Activated CD4-positive, alpha-beta T cell treated with anti-CD3 and anti-CD28 coated beads for 24 hours (primary cell): ENCODE results near the gene COIL.
"Not testable (repeated sequence)": the region's sequence is repeated elsewhere in the genome, so short reads cannot be mapped to it uniquely, and the experiment has no call there.

Experiments used
- DNase-seq, 2 donors: peaks; one replicate each; pipeline ENCODE4 v3.0.0-alpha.2; 2020; ENCODE audit warnings: low read depth in 2 of 2

COIL gene

DNA sequence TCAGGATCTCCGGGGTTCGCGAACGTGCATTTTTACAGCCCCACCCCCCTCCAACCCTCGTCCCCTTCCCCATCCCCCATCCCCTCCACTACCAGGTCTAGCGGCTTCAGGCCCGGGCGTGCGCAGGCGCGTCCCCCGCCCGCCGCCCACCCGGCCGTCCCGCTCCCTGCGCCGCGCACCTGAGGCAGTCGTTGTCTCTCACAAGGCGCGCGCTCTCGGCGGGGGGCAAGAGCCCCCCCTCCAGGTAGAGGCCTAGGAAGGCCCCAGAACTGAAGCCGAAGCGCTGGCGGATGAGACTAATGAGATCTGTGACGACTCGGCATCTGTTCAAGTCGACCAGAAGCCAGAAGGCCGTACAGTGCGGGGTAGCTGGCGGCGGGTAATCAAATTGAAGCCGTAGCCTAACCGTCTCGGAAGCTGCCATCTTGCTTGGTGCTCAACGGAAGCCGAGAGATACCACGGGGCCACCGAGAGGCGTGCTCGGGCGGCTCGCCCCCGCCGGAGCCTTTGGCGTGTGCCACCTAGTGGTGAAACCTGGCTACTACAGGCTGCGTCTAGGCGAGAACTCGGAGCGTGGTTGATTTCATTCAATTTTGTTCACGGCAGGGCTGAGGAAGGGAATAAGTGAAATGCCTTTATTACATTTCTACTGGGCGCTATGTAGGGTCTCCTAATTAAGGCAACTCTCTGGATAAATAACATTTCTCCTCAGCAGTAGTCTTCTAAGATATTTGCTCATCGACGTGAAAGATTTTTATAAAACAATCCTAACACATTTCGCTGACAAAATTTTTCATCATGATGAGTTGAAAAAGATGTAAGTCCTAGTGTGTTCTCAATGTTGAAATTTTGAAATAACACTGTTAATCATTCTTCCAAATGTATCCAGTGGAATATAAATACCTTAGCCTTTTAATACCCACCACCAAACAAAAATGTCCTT lies at the start of gene COIL:
TSS of gene COIL (minus strand) at position 455 of the 943 bp plus-strand sequence. CDS start at position 424, 31 bp downstream.
- DNase-seq, result peak; percentile 92 to 93

DNA sequence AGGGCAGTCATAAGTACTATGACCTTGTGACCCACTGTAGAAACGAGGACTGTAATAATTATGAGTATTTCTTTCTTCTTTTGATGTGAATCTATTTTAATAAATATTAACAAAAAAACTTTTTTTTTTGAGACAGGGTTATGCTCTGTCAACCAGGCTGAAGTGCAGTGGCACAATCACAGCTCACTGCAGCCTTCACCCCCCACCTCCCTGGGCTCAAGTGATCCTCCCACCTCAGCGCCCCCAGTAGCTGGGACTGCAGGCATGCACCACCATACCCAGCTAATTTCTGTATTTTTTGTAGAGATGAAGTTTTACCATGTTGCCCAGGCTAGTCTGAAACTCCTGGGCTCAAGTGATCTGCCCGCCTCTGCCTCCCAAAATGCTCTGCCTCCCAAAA lies 49.6 kb upstream of the COIL start:
- no peak for DNase-seq

DNA sequence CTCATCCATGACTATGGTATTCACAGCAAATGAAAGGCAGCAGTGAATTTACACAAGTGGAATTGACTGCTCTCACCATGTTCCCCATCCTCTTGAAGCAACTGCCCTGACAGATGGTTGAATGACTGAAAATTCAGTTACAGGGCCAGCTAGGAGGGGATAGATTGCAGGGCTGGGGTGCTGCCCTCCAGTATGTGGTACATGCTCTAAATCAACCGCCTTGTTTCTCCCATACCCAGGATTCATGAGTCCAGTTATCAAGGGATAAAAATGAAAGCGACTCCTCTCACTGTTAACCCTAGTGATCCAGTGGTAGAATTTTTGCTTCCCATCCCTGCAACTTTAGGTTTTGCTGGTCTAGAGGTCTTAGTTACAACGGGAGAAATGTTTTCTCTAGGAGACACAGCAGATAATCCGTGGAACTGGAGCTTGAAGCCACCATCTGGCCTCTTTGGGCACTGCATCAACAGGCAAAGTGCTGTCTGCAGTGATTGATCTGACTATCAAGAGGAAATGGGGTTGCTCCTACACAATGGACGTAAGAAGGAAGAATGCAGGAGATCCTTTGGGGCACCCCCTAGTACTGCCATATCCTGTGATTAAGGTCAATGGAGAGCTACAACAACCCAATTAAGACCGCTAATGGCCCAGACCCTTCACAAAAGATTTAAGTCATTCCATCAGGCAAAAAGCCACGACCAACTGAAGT lies 49.0 kb upstream of the COIL start:
- DNase-seq, result peak; percentile 18 to 43

GRCh38 chr17:57008958-57009357 lies 48.1 kb upstream of the COIL start:
- DNase-seq, result no peak

GRCh38 chr17:57006040-57006439 lies 45.2 kb upstream of the COIL start:
- DNase-seq, result no peak

DNA sequence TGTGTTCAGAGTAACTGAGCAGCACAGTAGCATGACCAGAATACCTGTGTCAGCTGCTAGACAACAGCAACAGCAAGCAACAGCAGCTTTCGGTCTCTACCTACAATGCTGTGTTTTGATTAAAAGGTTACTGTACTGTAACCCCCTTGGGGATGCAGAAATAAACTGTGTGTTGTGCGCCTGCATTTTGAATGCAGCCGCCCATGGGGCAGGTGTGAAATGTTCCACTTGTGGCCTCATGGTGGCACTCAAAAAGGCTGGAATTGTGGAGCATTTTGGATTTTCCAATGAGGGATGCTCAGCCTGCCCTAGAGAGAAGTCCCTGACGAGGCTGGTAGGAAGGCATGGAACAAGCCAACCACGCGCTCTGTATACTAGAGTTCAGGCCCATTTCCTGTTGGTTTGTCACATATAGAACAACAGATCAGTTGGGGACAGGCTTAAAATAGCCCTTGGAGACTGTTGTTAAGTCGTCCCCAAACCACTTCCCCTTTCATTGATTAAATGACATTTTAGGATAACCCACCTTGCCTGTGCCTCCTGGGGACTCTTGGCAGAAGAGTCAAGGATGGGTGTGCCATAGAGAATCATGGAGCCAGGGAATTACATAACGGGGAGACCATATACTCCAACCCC lies 44.2 kb upstream of the COIL start:
- no peak for DNase-seq

DNA sequence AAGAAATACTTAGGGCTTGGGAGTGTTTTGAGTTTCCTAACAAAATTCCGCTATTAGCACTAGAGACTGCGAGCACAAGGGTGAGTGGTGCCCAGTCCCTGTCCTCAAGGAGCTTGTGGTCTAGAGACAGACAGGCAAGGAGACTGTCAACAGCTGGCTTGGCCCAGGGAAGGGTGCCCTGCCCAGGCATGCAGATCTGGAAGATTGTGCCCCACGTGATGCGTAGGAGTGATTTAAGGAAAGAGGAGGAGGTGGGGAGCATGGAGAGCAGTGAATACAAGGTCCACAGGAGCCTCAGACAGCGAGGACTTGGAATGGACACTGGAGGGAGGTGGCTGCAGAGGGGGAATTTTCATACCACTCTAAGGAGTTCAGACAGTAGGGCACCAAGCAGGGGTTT lies 42.1 kb upstream of the COIL start:
- DNase-seq, result no peak

DNA sequence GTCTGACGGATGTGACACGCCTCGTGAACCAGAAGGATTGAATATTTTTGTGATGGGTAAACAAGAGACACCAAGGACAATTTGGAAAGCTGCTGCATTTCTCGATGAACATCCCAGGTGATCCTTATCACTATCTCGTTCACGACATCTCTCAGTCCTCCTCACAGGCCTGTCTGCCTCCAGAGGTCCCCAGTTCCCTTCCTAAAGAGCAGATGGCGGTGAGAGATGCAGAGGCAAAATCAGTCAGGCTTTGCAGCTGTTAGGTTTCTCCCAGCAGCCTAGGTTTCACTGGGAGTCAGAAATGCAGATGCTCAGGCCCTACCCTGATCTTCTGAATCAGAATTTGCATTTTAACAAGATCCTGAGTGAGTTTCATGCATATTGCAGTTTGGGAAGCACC lies 40.7 kb upstream of the COIL start:
- DNase-seq, result no peak

DNA sequence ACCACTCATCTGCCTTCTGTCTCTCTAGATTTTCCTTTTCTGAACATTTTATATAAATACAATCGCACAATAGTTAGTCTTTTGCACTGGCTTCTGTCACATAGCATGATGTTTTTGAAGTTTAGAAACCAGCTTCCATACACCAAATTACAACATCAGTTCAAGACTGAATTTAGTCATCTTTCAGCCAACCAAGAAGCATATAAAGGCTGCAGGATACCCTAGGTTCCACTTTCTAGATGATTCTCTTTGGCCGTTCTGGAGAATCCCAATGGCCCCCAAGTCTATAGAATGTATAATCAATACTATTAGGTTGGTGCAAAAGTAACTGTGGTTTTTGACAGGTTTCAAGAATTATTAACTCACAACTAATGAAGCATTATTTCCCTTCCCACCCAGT lies 36.5 kb upstream of the COIL start:
- no peak for DNase-seq

- no peak for DNase-seq
Observed at GRCh38 chr17:56995766-56996165, 34.9 kb upstream of the COIL start.

DNA sequence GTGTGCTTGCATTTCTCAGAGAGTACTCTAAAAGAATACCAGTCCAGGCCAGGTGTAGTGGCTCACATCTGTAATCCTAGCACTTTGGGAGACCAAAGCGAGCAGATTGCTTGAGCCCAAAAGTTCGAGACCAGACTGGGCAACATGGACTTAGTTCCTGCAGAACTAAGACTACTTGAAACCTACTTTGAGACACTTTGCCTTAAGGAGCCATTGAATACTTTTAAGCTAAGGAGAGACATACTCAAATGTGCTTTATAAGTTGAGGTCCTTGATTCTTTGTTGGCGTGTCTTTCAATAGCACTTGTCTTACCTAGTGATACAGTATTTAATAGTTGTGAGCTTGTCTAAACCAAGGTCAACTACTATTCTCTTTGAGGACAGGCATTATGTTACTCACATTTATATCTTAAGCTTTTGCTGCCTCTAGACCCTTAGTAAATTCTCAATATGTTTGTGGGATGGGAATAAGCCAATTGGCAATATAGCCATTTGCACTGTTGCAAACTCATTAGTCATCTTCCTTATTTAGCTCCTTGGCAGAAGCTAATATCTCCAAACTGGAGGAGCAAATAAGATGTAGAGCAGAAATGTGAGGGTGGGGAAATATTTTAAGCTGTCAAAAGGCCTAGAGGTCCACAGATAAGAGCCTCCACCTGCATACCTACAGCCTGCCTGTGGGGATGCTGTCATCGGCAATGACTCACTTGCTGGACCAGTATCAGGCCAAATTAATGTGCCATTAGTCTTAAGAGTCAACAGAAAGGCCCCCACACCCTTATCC lies 33.4 kb upstream of the COIL start:
- DNase-seq, result no peak

- DNase-seq, result no peak
Observed at GRCh38 chr17:56992364-56992763, 31.5 kb upstream of the COIL start.

DNA sequence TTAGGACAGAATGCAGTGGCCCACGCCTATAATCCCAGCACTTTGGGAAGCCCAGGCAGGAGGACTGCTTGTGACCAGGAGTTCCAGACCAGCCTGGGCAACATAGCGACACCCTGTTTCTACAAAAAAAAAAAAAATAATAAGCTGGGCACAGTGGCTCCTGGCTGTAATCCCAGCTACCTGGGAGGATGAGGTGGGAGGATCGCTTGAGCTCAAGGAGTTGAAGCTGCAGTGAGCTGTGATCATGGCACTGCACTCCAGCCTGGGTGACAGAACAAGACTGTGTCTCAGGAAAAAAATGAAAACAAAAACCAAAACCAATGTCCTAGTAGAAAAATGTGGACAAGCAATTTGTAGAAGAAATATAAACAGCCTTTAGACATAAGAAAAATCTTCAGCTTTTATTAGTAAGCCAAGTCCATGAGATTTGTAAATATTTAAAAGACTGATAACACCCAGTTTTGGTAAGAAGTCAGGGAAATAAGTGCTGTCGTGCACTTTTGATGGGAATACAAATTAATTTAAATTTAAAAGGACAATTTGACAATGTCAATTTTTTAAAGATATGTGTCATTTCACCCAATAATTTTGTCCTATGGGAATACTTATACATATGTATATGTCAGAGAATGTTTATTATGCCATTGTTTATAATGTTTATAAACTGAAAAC lies 28.2 kb upstream of the COIL start:
- DNase-seq, result no peak

- no peak for DNase-seq
Observed at GRCh38 chr17:56987283-56987834, 26.5 kb upstream of the COIL start.

- DNase-seq, result no peak
Observed at GRCh38 chr17:56985371-56986162, 24.7 kb upstream of the COIL start.

DNA sequence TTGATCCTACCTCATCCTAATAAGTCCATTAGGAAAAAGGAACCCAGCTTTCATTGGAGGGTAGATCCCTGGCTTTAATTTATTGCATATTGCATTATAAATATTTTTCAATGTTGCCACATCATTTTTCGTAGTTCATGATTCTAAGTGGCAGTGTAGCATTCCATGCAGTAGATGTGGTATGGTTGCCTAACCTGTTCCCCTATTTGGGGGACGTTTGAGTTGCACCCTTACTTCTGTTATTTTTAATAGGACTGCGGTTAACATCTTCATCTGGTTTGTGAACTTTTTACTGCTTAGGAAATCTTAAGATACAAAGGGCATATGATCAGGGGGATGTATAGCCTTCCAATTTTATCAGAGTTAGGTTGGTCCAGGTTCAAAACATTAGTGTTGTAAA lies 22.5 kb upstream of the COIL start:
- DNase-seq, result no peak

DNA sequence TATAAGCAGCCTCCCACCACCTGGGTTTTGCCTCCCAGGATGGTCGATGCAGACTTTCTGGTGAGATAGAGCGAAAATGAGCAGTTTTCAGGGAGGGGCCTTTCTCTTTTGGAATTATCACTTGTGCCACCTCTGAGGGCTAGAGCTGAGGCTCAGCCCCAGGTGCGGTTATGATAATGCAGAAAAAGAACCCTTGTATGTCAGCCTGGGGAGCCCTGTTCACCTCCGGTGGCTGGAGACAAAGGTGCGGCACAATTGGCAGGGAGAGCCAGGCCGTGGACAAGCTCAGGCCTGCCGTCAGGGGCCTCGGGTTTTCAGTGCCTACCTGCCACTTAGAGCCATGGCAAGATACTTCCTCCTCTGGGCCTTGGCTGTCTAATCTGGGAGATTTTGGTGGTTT lies 21.5 kb upstream of the COIL start:
- no peak for DNase-seq

GRCh38 chr17:56980526-56980925 lies 19.7 kb upstream of the COIL start:
- not testable (repeated sequence) for DNase-seq

DNA sequence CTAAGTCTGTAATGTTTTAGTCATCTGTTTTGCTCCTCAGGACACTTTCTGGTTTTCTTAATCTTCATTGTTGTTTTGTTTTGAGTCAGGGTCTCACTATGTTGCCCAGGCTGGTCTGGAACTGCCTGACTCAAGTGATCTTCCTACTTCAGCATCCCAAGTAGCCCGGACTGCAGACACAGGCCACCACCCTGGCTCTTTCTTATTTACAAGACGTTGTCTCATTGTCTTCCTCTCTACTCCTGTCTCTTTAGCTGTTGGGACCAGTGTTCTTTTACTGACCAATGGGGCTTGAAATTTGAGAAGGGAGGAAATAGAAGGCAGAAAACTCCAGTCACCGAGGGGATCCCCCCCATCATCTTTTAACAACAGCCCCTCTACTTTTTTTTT lies 18.2 kb upstream of the COIL start:
- DNase-seq, result no peak

GRCh38 chr17:56978441-56979090 lies 17.7 kb upstream of the COIL start:
- no peak for DNase-seq
